ENCODE results near the gene TCF7L2.
A peak's percentile ranks its signal among the peaks of the same experiment; 100 is the strongest.

Gene TCF7L2

GRCh38 chr10:113087165-113088029 is 137.3 kb downstream of the TCF7L2 start:
- H3K36me3 ChIP-seq (ENCODE audit: insufficient read depth, low read length) = no peaks in the 10 kb centered on the region; the same call in 1 of the 2 replicates
- H3K9me3 ChIP-seq (ENCODE audit: control insufficient read depth, insufficient read depth, low read length) = no peaks in the 10 kb centered on the region
- 0 out of 2 replicates have a peak overlapping the region, but pooled peaks have one; percentile 0 for H3K9ac ChIP-seq (ENCODE audit: low read depth, low read length)
- H3K4me1 ChIP-seq (ENCODE audit: insufficient read depth, low read length) = peaks cover 19% of the 10 kb centered on the region

GRCh38 chr10:113088194-113088593 is 138.1 kb downstream of the TCF7L2 start:
- H3K9ac ChIP-seq (ENCODE audit: low read depth, low read length) = no peak overlapping the region
- H3K36me3 ChIP-seq (ENCODE audit: insufficient read depth, low read length) = no peaks in the 10 kb centered on the region
- no peaks in the 10 kb centered on the region for H3K9me3 ChIP-seq (ENCODE audit: control insufficient read depth, insufficient read depth, low read length)
- peaks cover 25% of the 10 kb centered on the region for H3K4me1 ChIP-seq (ENCODE audit: insufficient read depth, low read length)

DNA sequence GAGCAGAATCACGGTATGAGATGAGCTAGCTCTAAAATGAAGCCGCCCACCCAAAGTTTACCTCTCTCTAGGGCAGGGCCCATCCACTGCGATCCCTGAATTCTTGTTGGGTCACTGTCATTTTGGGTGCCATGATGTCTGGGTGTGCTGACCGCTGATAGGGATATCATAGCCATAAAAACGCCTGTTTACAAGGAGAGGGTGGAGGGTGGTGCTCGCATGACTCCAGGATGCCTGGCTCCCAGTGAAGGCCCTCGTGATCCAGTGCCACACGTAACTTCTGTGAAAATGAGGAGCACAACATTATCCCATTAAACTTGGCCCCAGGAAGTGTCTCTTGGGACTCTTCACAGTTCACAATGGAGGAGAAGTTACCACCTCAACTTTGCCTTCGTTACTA is 139.5 kb downstream of the TCF7L2 start:
- Histone ChIP-seq H3K36me3 (ENCODE audit: insufficient read depth, low read length) (no peaks in the 10 kb centered on the region), H3K9ac (ENCODE audit: low read depth, low read length) (no peak overlapping the region), H3K4me1 (ENCODE audit: insufficient read depth, low read length) (peaks cover 36% of the 10 kb centered on the region)

DNA sequence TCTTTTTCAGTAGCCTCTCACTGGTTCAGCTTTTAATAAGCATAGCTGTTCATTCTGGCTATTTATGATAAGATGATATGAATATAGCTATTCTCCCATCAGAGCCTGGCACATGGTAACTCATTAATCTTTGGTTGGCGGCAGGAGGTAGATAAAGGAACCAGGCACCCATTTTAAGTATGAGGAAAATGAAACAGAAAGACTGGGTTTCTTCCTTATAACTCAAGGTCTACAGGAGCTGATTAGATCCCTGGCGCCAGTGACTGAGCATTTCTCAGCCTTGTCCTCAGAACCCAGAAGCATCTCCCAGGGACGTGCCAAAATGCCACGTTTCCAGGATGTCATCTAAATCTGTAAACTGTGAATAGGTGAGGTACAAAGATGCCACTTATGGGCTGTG is 141.9 kb downstream of the TCF7L2 start:
- Histone ChIP-seq H3K9me3 (ENCODE audit: control insufficient read depth, insufficient read depth, low read length) (no peaks in the 10 kb centered on the region), H3K9ac (ENCODE audit: low read depth, low read length) (no peak overlapping the region), H3K4me1 (ENCODE audit: insufficient read depth, low read length) (peaks cover 29% of the 10 kb centered on the region), H3K36me3 (ENCODE audit: insufficient read depth, low read length) (0 out of 2 replicates have a peak, but pooled peaks cover 8% of the 10 kb centered on the region)

More for the DNA sequence above, 139.5 kb downstream of the TCF7L2 start:
- no peaks in the 10 kb centered on the region for H3K9me3 ChIP-seq (ENCODE audit: control insufficient read depth, insufficient read depth, low read length)

- Histone ChIP-seq H3K9ac (ENCODE audit: low read depth, low read length) (no peak overlapping the region), H3K4me1 (ENCODE audit: insufficient read depth, low read length) (peaks cover 17% of the 10 kb centered on the region), H3K36me3 (ENCODE audit: insufficient read depth, low read length) (0 out of 2 replicates have a peak, but pooled peaks cover 8% of the 10 kb centered on the region), H3K9me3 (ENCODE audit: control insufficient read depth, insufficient read depth, low read length) (no peaks in the 10 kb centered on the region)
Observed at GRCh38 chr10:113093188-113094113, 143.4 kb downstream of the TCF7L2 start.

DNA sequence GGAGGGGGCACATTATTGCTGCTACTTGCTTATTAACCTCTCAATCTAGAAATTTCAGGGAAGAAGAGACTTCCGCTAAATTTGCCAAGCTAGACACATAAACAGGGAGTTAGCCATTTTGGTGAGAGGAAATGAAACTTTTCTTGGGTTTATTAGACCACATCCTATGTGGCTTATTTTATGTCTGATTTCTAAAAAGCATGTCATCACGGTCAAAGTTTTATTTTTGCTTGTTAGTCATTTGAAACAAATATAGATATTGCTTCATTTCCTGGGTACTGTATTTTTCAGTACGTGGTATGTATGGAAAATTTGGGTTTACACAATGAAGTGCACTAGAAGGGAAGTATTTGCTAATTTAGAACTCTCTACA is 144.1 kb downstream of the TCF7L2 start:
- Histone ChIP-seq H3K9me3 (ENCODE audit: control insufficient read depth, insufficient read depth, low read length) (no peaks in the 10 kb centered on the region), H3K4me1 (ENCODE audit: insufficient read depth, low read length) (peaks cover 17% of the 10 kb centered on the region), H3K36me3 (ENCODE audit: insufficient read depth, low read length) (0 out of 2 replicates have a peak, but pooled peaks cover 8% of the 10 kb centered on the region), H3K9ac (ENCODE audit: low read depth, low read length) (no peak overlapping the region)

DNA sequence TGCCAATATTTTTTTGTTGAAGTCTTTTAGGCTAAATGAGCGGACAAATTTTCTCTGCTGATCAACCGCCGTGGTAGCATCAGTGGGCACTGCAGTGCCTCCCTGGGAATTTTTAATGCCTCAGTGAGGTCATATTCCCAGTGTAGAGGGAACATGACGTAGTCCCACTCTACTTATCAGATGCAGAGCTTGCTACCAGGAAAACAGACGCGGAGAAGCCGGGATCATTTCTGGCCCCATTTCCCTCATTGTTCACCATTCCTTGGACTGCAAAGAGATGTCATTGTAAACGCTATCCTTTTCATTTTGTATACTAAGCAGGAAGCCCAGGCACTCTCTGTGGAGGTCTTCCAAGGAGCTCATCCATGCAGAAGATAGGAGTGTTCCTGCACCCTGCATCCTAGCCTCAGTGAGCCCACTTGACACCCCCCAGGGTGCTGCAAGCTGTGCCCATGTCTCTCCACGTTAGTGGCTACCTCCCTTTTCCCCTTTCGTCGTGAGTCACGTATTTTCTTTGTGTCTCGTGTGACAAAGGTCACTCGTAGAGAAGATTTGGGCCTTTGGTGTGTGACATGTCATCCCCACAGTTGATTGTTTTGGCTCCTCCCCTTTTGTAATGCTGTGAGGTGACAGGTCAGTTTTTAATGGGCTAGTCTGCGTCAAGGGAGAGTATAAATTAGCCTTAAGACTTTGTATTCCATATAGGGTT is 145.5 kb downstream of the TCF7L2 start:
- Histone ChIP-seq H3K9me3 (ENCODE audit: control insufficient read depth, insufficient read depth, low read length) (no peaks in the 10 kb centered on the region), H3K9ac (ENCODE audit: low read depth, low read length) (no peak overlapping the region), H3K4me1 (ENCODE audit: insufficient read depth, low read length) (peaks cover 17% of the 10 kb centered on the region), H3K36me3 (ENCODE audit: insufficient read depth, low read length) (peaks cover 8% of the 10 kb centered on the region; the same call in 1 of the 2 replicates)

DNA sequence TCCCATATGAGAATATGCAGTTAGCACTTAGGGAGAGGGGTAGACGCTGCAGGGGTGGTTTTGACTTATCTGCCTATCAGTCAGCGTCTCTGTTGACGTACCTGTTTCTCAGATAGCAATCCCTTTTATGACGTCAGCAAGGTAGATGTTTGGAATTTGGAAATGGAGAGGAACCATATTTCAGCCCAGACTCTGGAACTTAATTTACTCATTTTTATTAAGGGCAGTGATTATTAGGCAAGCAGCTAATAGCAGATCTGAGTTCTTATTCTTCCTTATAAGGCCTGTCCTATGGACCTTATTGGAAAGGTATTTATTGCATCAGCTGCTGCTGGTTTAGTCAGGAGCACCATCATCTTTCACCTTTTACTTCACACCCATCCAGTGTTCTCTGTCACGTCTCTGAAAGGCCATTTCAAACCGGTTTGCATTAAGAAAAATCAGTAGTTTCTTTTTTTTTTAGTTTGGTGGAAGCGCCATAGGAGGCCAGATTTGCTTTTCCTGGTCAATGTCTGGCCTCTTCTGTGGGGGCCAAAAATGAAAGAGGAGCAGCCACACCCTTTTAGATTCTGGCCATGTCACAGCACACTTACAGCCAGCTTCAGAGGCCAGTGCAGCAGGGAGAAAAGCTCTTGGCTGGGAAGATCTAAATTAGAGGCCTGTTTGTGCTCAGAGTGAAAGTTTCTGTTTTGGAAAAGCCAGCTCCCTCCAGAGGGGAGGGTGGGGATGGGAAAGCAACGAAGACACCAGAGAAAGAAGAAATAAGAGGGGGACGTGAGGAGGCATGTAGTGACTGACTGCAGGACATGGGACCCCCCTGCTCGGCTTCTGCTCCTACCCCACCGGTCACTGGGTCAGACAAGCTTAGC is 146.3 kb downstream of the TCF7L2 start:
- no peaks in the 10 kb centered on the region for H3K9me3 ChIP-seq (ENCODE audit: control insufficient read depth, insufficient read depth, low read length)
- H3K36me3 ChIP-seq (ENCODE audit: insufficient read depth, low read length) = peaks cover 8% of the 10 kb centered on the region; the same call in 1 of the 2 replicates
- no peak overlapping the region for H3K9ac ChIP-seq (ENCODE audit: low read depth, low read length)
- peaks cover 17% of the 10 kb centered on the region for H3K4me1 ChIP-seq (ENCODE audit: insufficient read depth, low read length)

- Histone ChIP-seq H3K9ac (ENCODE audit: low read depth, low read length) (no peak overlapping the region), H3K4me1 (ENCODE audit: insufficient read depth, low read length) (peaks cover 17% of the 10 kb centered on the region), H3K36me3 (ENCODE audit: insufficient read depth, low read length) (peaks cover 8% of the 10 kb centered on the region; the same call in 1 of the 2 replicates), H3K9me3 (ENCODE audit: control insufficient read depth, insufficient read depth, low read length) (no peaks in the 10 kb centered on the region)
Observed at GRCh38 chr10:113097036-113097435, 147.0 kb downstream of the TCF7L2 start.

DNA sequence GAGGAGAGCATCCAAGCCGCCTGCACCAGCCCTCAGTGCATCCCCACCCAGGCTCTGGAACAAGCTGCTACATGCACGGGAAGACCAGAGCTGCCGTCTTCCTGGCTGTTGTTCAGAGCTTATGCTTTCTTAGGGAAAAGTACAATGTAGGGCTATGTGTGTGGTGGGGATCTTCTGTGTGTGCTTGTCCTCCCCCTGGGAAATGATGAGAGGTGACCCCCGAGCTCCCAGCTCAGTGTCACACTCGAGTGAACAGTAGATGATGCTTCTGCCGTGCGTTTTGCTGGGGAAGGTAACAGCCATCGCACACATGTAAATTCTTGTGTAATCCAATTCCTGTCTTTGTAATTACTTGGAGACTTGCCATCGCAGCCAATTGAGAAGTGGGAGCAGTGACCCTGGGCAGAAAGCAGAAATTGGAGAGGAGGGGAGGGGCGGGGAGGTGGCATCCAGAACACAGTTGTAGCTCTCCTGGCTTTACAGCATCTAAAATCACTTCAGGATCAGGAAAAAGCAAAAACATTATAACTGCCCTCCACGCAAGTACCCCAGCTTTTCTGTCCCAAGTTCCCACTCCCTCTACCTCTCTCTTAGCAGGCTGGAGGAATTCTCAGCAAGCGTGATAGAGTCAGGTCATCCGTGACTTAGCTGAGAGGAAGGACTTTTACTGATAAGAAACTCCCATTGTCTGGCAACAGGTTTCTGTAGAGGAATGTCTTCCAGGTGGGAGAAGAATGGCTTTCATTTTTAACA is 149.6 kb downstream of the TCF7L2 start:
- Histone ChIP-seq H3K4me1 (ENCODE audit: insufficient read depth, low read length) (peaks cover 3% of the 10 kb centered on the region; the same call in 1 of the 2 replicates), H3K9me3 (ENCODE audit: control insufficient read depth, insufficient read depth, low read length) (no peaks in the 10 kb centered on the region), H3K36me3 (ENCODE audit: insufficient read depth, low read length) (peaks cover 8% of the 10 kb centered on the region; the same call in 1 of the 2 replicates), H3K9ac (ENCODE audit: low read depth, low read length) (no peak overlapping the region)

GRCh38 chr10:113100281-113100680 is 150.2 kb downstream of the TCF7L2 start:
- Histone ChIP-seq H3K36me3 (ENCODE audit: insufficient read depth, low read length) (peaks cover 4% of the 10 kb centered on the region), H3K9me3 (ENCODE audit: control insufficient read depth, insufficient read depth, low read length) (no peaks in the 10 kb centered on the region), H3K4me1 (ENCODE audit: insufficient read depth, low read length) (0 out of 2 replicates have a peak, but pooled peaks cover 5% of the 10 kb centered on the region), H3K9ac (ENCODE audit: low read depth, low read length) (no peak overlapping the region)

- Histone ChIP-seq H3K9me3 (ENCODE audit: control insufficient read depth, insufficient read depth, low read length) (no peaks in the 10 kb centered on the region), H3K9ac (ENCODE audit: low read depth, low read length) (no peak overlapping the region), H3K4me1 (ENCODE audit: insufficient read depth, low read length) (peaks cover 9% of the 10 kb centered on the region; the same call in 1 of the 2 replicates), H3K36me3 (ENCODE audit: insufficient read depth, low read length) (no peaks in the 10 kb centered on the region; the same call in none of the 2 replicates)
Observed at GRCh38 chr10:113103131-113103840, 153.2 kb downstream of the TCF7L2 start.

Measured in ES-I3 (cell line).